ENCODE measurements around the gene POLG. TPM values are rescaled to one million over a fixed set of nuclear protein-coding genes. Genes with fewer than 3 reads are reported as not detected.

Gene POLG
- polyA plus RNA-seq, 1 donor, result 46.0 TPM

- no CpG with 5 or more reads among the region's 33 CpGs for WGBS (ENCODE audit: insufficient coverage, low lambda C conversion rate)
- Histone ChIP-seq H3K9me3 (ENCODE audit: control insufficient read depth, low read depth, low read length) (peaks cover 3% of the 10 kb centered on the region), H3K4me3 (ENCODE audit: low read length) (no peak overlapping the region), H3K4me1 (ENCODE audit: control insufficient read depth, insufficient read depth, low read length) (peaks cover 2% of the 10 kb centered on the region), H3K36me3 (ENCODE audit: control insufficient read depth, insufficient read depth, low read length) (no peaks in the 10 kb centered on the region), H3K27me3 (ENCODE audit: control insufficient read depth, insufficient read depth, low read length) (peaks cover 98% of the 10 kb centered on the region), H3K27ac (ENCODE audit: low read length) (no peak overlapping the region)
- no peak for DNase-seq
Measured at GRCh38 chr15:89370120-89370977, 35.7 kb upstream of the POLG start.

- DNase-seq, result no peak
- Histone ChIP-seq H3K27ac (ENCODE audit: low read length) (no peak overlapping the region), H3K36me3 (ENCODE audit: control insufficient read depth, insufficient read depth, low read length) (no peaks in the 10 kb centered on the region), H3K4me1 (ENCODE audit: control insufficient read depth, insufficient read depth, low read length) (peaks cover 2% of the 10 kb centered on the region), H3K9me3 (ENCODE audit: control insufficient read depth, low read depth, low read length) (peaks cover 3% of the 10 kb centered on the region), H3K27me3 (ENCODE audit: control insufficient read depth, insufficient read depth, low read length) (peaks cover 98% of the 10 kb centered on the region), H3K4me3 (ENCODE audit: low read length) (no peak overlapping the region)
- WGBS (ENCODE audit: insufficient coverage, low lambda C conversion rate), result 14% methylated on average over 2 of the region's 3 CpGs
Measured at GRCh38 chr15:89369341-89369947, 34.8 kb upstream of the POLG start.

GRCh38 chr15:89368566-89369223 lies 34.1 kb upstream of the POLG start:
- Histone ChIP-seq H3K4me1 (ENCODE audit: control insufficient read depth, insufficient read depth, low read length) (peaks cover 2% of the 10 kb centered on the region), H3K27me3 (ENCODE audit: control insufficient read depth, insufficient read depth, low read length) (peaks cover 98% of the 10 kb centered on the region), H3K9me3 (ENCODE audit: control insufficient read depth, low read depth, low read length) (peaks cover 3% of the 10 kb centered on the region), H3K4me3 (ENCODE audit: low read length) (no peak overlapping the region), H3K36me3 (ENCODE audit: control insufficient read depth, insufficient read depth, low read length) (no peaks in the 10 kb centered on the region), H3K27ac (ENCODE audit: low read length) (no peak overlapping the region)
- WGBS (ENCODE audit: insufficient coverage, low lambda C conversion rate), result no CpG with 5 or more reads among the region's 34 CpGs
- DNase-seq, result no peak

GRCh38 chr15:89367485-89368451 lies 33.1 kb upstream of the POLG start:
- no peaks in the 10 kb centered on the region for H3K36me3 ChIP-seq (ENCODE audit: control insufficient read depth, insufficient read depth, low read length)
- peaks cover 3% of the 10 kb centered on the region for H3K9me3 ChIP-seq (ENCODE audit: control insufficient read depth, low read depth, low read length)
- no peak overlapping the region for H3K27ac ChIP-seq (ENCODE audit: low read length)
- H3K27me3 ChIP-seq (ENCODE audit: control insufficient read depth, insufficient read depth, low read length), result peaks cover 99% of the 10 kb centered on the region
- WGBS (ENCODE audit: insufficient coverage, low lambda C conversion rate), result no CpG with 5 or more reads among the region's 90 CpGs
- DNase-seq, result no peak
- no peak overlapping the region for H3K4me3 ChIP-seq (ENCODE audit: low read length)
- peaks cover 2% of the 10 kb centered on the region for H3K4me1 ChIP-seq (ENCODE audit: control insufficient read depth, insufficient read depth, low read length)

- DNase-seq, result no peak
- H3K4me3 ChIP-seq (ENCODE audit: low read length), result no peak overlapping the region
- H3K9me3 ChIP-seq (ENCODE audit: control insufficient read depth, low read depth, low read length), result peaks cover 3% of the 10 kb centered on the region
- H3K36me3 ChIP-seq (ENCODE audit: control insufficient read depth, insufficient read depth, low read length), result no peaks in the 10 kb centered on the region
- H3K27me3 ChIP-seq (ENCODE audit: control insufficient read depth, insufficient read depth, low read length), result peaks cover 97% of the 10 kb centered on the region
- H3K4me1 ChIP-seq (ENCODE audit: control insufficient read depth, insufficient read depth, low read length), result peaks cover 2% of the 10 kb centered on the region
- H3K27ac ChIP-seq (ENCODE audit: low read length), result no peak overlapping the region
- WGBS (ENCODE audit: insufficient coverage, low lambda C conversion rate), result no CpG with 5 or more reads among the region's 21 CpGs
Measured at GRCh38 chr15:89366656-89367393, 32.2 kb upstream of the POLG start.

- no peak for DNase-seq
- H3K27me3 ChIP-seq (ENCODE audit: control insufficient read depth, insufficient read depth, low read length), result peaks cover 99% of the 10 kb centered on the region
- no peak overlapping the region for H3K4me3 ChIP-seq (ENCODE audit: low read length)
- no peak overlapping the region for H3K27ac ChIP-seq (ENCODE audit: low read length)
- 6% methylated on average over 3 of the region's 22 CpGs for WGBS (ENCODE audit: insufficient coverage, low lambda C conversion rate)
- H3K4me1 ChIP-seq (ENCODE audit: control insufficient read depth, insufficient read depth, low read length), result peaks cover 2% of the 10 kb centered on the region
- H3K9me3 ChIP-seq (ENCODE audit: control insufficient read depth, low read depth, low read length), result peaks cover 3% of the 10 kb centered on the region
- H3K36me3 ChIP-seq (ENCODE audit: control insufficient read depth, insufficient read depth, low read length), result no peaks in the 10 kb centered on the region
Measured at GRCh38 chr15:89365462-89366065, 30.9 kb upstream of the POLG start.

- no CpG with 5 or more reads among the region's 13 CpGs for WGBS (ENCODE audit: insufficient coverage, low lambda C conversion rate)
Measured at GRCh38 chr15:89364741-89365450, 30.3 kb upstream of the POLG start.

GRCh38 chr15:89364341-89364740 lies 29.7 kb upstream of the POLG start:
- no peak overlapping the region for H3K27ac ChIP-seq (ENCODE audit: low read length)
- peaks cover 99% of the 10 kb centered on the region for H3K27me3 ChIP-seq (ENCODE audit: control insufficient read depth, insufficient read depth, low read length)
- H3K9me3 ChIP-seq (ENCODE audit: control insufficient read depth, low read depth, low read length), result peaks cover 6% of the 10 kb centered on the region
- WGBS (ENCODE audit: insufficient coverage, low lambda C conversion rate), result no CpG with 5 or more reads among the region's 6 CpGs
- H3K4me3 ChIP-seq (ENCODE audit: low read length), result no peak overlapping the region
- no peak for DNase-seq
- H3K36me3 ChIP-seq (ENCODE audit: control insufficient read depth, insufficient read depth, low read length), result no peaks in the 10 kb centered on the region
- H3K4me1 ChIP-seq (ENCODE audit: control insufficient read depth, insufficient read depth, low read length), result peaks cover 2% of the 10 kb centered on the region

More at GRCh38 chr15:89364741-89365450, 30.3 kb upstream of the POLG start:
- Histone ChIP-seq H3K4me3 (ENCODE audit: low read length) (no peak overlapping the region), H3K36me3 (ENCODE audit: control insufficient read depth, insufficient read depth, low read length) (no peaks in the 10 kb centered on the region), H3K4me1 (ENCODE audit: control insufficient read depth, insufficient read depth, low read length) (peaks cover 2% of the 10 kb centered on the region), H3K27me3 (ENCODE audit: control insufficient read depth, insufficient read depth, low read length) (peaks cover 99% of the 10 kb centered on the region), H3K27ac (ENCODE audit: low read length) (no peak overlapping the region), H3K9me3 (ENCODE audit: control insufficient read depth, low read depth, low read length) (peaks cover 6% of the 10 kb centered on the region)
- no peak for DNase-seq

GRCh38 chr15:89363770-89364169 lies 29.1 kb upstream of the POLG start:
- no peak overlapping the region for H3K27ac ChIP-seq (ENCODE audit: low read length)
- peaks cover 5% of the 10 kb centered on the region for H3K4me1 ChIP-seq (ENCODE audit: control insufficient read depth, insufficient read depth, low read length)
- H3K9me3 ChIP-seq (ENCODE audit: control insufficient read depth, low read depth, low read length), result peaks cover 6% of the 10 kb centered on the region
- no peak overlapping the region for H3K4me3 ChIP-seq (ENCODE audit: low read length)
- no peak for DNase-seq
- no CpG with 5 or more reads among the region's 4 CpGs for WGBS (ENCODE audit: insufficient coverage, low lambda C conversion rate)
- H3K36me3 ChIP-seq (ENCODE audit: control insufficient read depth, insufficient read depth, low read length), result no peaks in the 10 kb centered on the region
- H3K27me3 ChIP-seq (ENCODE audit: control insufficient read depth, insufficient read depth, low read length), result peaks cover 97% of the 10 kb centered on the region
